ENCODE data around the gene NAV2.

GRCh38 chr11:20049231-20049630 lies 336.6 kb downstream of the NAV2 start:
- TF ChIP-seq CTCF (IDR thresholded peaks at IDR 0.05) (no peak), POLR2A (IDR thresholded peaks at IDR 0.05) (no peak)
